ENCODE data around the gene CTBS. TPM values are rescaled to one million over a fixed set of nuclear protein-coding genes. Genes with fewer than 3 reads are reported as not detected.

The CTBS gene
- polyA plus RNA-seq, 1 donor (not counting 4 experiments of a cell fraction or from before 2014, with no cell fraction given), result 16.7 TPM

DNA sequence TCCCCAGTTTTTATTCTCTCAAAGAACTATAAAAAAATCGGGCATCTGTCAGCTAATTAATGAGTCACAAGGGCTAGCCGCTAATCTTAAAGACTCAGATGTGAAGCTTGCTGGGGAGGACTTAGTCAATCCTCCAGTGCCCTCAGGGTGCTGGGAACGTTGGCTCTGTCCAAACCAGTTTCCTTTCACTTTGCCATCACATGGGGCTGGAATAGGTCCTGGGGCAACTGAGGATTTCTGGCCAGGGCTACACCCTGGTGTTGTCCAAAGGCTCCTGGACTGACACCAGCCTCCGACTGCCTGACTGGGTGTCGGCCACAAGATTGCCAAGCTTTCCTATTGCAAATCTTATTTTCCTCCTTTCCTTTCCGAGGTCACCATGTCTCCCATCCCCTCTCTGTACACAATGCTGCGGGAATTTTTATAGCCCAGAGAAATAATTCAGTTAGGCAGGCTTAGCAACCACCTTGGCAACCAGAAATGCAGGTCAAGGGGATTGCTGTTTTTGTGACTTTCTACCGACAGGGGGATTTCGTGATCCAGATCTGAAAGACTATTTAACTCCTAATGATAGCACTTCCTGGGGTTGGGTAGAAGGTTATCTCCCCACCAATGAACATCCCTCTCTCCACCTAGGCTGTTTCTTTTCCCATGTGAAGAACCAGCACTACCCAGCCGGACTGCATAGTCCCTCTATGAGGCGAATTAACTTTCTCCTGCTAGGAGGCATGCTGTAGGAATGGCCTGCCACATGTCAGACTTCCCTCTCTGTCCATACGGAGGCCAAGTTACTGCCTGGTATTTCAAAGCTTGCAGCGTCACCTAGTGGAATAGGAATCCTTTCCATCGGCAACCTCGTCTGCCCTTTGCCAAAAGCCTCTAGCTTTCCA is 29.9 kb upstream of the CTBS start:
- TF ChIP-seq, protein P1, sequence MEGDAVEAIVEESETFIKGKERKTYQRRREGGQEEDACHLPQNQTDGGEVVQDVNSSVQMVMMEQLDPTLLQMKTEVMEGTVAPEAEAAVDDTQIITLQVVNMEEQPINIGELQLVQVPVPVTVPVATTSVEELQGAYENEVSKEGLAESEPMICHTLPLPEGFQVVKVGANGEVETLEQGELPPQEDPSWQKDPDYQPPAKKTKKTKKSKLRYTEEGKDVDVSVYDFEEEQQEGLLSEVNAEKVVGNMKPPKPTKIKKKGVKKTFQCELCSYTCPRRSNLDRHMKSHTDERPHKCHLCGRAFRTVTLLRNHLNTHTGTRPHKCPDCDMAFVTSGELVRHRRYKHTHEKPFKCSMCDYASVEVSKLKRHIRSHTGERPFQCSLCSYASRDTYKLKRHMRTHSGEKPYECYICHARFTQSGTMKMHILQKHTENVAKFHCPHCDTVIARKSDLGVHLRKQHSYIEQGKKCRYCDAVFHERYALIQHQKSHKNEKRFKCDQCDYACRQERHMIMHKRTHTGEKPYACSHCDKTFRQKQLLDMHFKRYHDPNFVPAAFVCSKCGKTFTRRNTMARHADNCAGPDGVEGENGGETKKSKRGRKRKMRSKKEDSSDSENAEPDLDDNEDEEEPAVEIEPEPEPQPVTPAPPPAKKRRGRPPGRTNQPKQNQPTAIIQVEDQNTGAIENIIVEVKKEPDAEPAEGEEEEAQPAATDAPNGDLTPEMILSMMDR (optimal IDR thresholded peaks at IDR 0.05 in 1 of 3, IDR thresholded peaks at IDR 0.05 in 1 of 3, conservative IDR thresholded peaks at IDR 0.05 in 1 of 3; ENCODE audit: extremely low read depth in 1 of 3, insufficient read depth in 2 of 3, low read length in 3 of 3), result peak; percentile 86 to 93 (median 86)
- TF ChIP-seq EZH2 (IDR thresholded peaks at IDR 0.05; ENCODE audit: low read length), result no peak
- no peaks in the 10 kb centered on the region for H3K79me2 ChIP-seq (ENCODE audit: control insufficient read depth, insufficient read depth, low read length)
- FAIRE-seq (peak; percentile 94), DNase-seq (ENCODE audit: low read depth, low spot score) (peak; percentile 72)
- H3K9me1 ChIP-seq (ENCODE audit: control insufficient read depth, extremely low read depth, insufficient read depth, low read length), result no peaks in the 10 kb centered on the region
- H4K20me1 ChIP-seq (ENCODE audit: control insufficient read depth, extremely low read depth, insufficient read depth, low read length), result no peaks in the 10 kb centered on the region
- H3K4me3 ChIP-seq (ENCODE audit: control insufficient read depth in 2 of 3, extremely low read depth in 1 of 3, insufficient read depth in 2 of 3, low read depth in 1 of 3, low read length in 3 of 3), result peak overlapping the region; percentile 28 to 71 (median 67)
- no peaks in the 10 kb centered on the region for H3K27me3 ChIP-seq (ENCODE audit: control insufficient read depth, extremely low read depth, insufficient read depth, low read length)
- peaks cover 27% of the 10 kb centered on the region for H3K4me1 ChIP-seq (ENCODE audit: control insufficient read depth, extremely low read depth, insufficient read depth, low read length)
- H3K4me2 ChIP-seq (ENCODE audit: control insufficient read depth, extremely low read depth, insufficient read depth, low read depth, low read length), result peak overlapping the region; percentile 91
- H3K36me3 ChIP-seq (ENCODE audit: control insufficient read depth in 2 of 2, extremely low read depth in 1 of 2, insufficient read depth in 2 of 2, low read length in 2 of 2), result no peaks in the 10 kb centered on the region
- H3K9me3 ChIP-seq (ENCODE audit: control insufficient read depth, low read depth, low read length), result no peaks in the 10 kb centered on the region
- H3K27ac ChIP-seq (ENCODE audit: control insufficient read depth, insufficient read depth, low read length), result peak overlapping the region; percentile 87
- peak overlapping the region; percentile 70 for H3K9ac ChIP-seq (ENCODE audit: control insufficient read depth, extremely low read depth, insufficient read depth, low read length)
- dilution Hi-C loops (cut with MboI; ENCODE audit: extremely low pct_ligation_motif_present, low sequenced_read_pairs), result no loop called here
- peak overlapping the region; percentile 85 for H2AFZ ChIP-seq (ENCODE audit: control insufficient read depth, low read length)

DNA sequence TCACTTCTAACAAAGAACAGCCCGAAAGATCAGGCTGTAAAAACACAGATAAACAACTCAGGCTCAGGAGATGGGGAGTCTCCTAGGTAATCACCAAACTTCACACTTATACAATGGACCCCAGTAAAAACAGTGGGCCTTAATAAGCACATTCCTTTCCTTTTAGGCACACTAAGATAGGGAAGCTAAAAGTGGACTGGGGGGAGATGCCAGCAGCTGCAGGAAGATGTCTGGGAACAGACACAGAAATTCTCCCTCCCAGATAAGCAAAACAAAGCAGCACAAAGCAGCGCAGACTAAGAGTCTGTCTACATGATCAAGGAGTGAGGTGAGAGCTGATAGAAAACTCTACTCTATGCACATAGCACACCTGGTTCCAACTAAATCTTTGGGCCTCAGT is 29.0 kb upstream of the CTBS start:
- H3K9me3 ChIP-seq (ENCODE audit: control insufficient read depth, low read depth, low read length), result no peaks in the 10 kb centered on the region
- H3K4me3 ChIP-seq (ENCODE audit: control insufficient read depth in 2 of 3, extremely low read depth in 1 of 3, insufficient read depth in 2 of 3, low read depth in 1 of 3, low read length in 3 of 3), result no peak overlapping the region
- dilution Hi-C loops (cut with MboI; ENCODE audit: extremely low pct_ligation_motif_present, low sequenced_read_pairs), result no loop called here
- H3K27ac ChIP-seq (ENCODE audit: control insufficient read depth, insufficient read depth, low read length), result peak overlapping the region; percentile 87
- H3K79me2 ChIP-seq (ENCODE audit: control insufficient read depth, insufficient read depth, low read length), result no peaks in the 10 kb centered on the region
- H3K4me2 ChIP-seq (ENCODE audit: control insufficient read depth, extremely low read depth, insufficient read depth, low read depth, low read length), result peak overlapping the region; percentile 91
- peaks cover 33% of the 10 kb centered on the region for H3K4me1 ChIP-seq (ENCODE audit: control insufficient read depth, extremely low read depth, insufficient read depth, low read length)
- TF ChIP-seq EZH2 (IDR thresholded peaks at IDR 0.05; ENCODE audit: low read length), result no peak
- TF ChIP-seq, protein P1 (optimal IDR thresholded peaks at IDR 0.05 in 1 of 3, IDR thresholded peaks at IDR 0.05 in 1 of 3, conservative IDR thresholded peaks at IDR 0.05 in 1 of 3; ENCODE audit: extremely low read depth in 1 of 3, insufficient read depth in 2 of 3, low read length in 3 of 3), result no peak
- H2AFZ ChIP-seq (ENCODE audit: control insufficient read depth, low read length), result peak overlapping the region; percentile 34
- H3K27me3 ChIP-seq (ENCODE audit: control insufficient read depth, extremely low read depth, insufficient read depth, low read length), result no peaks in the 10 kb centered on the region
- FAIRE-seq (no peak), DNase-seq (ENCODE audit: low read depth, low spot score) (no peak)
- H3K36me3 ChIP-seq (ENCODE audit: control insufficient read depth in 2 of 2, extremely low read depth in 1 of 2, insufficient read depth in 2 of 2, low read length in 2 of 2), result no peaks in the 10 kb centered on the region
- H3K9me1 ChIP-seq (ENCODE audit: control insufficient read depth, extremely low read depth, insufficient read depth, low read length), result no peaks in the 10 kb centered on the region
- H3K9ac ChIP-seq (ENCODE audit: control insufficient read depth, extremely low read depth, insufficient read depth, low read length), result peak overlapping the region; percentile 70
- H4K20me1 ChIP-seq (ENCODE audit: control insufficient read depth, extremely low read depth, insufficient read depth, low read length), result no peaks in the 10 kb centered on the region
